HCT116 (cell line): ENCODE results near the gene IDH3G. TPM values are rescaled to one million over a fixed set of nuclear protein-coding genes. Genes with fewer than 3 reads are reported as not detected.

ENCODE experiments used
- ATAC-seq: fragments of 200-7000 bp; cut with Tn5 transposase; 2 replicates; pipeline ENCODE4 v1.9.1; 2020; ENCODE audit warnings: mild to moderate bottlenecking, moderate library complexity
- BruUV-seq: library from RNA; stranded (reverse); fragments of 400-500 nt; replicated peaks from 2 replicates; lab custom pipeline; 2021; lab: Mats Ljungman, UMichigan
- CTCF ChIA-PET: fragments of 300-600 bp; sonication (Branson Sonifier 250); formaldehyde crosslinking; loops from one replicate; lab custom pipeline; 2021; ENCODE audit warnings: antibody characterized with exemption; lab: Charles Lee
- POLR2A ChIA-PET: fragments of 300-600, 350-600 bp; sonication (Branson Sonifier 250); formaldehyde crosslinking; loops from one replicate; lab custom pipeline; 2021; ENCODE audit warnings: antibody characterized with exemption; lab: Charles Lee
- RAD21 ChIA-PET, 2 experiments: fragments of 300-600 bp; sonication (Branson Sonifier 250); formaldehyde crosslinking; loops; one replicate each; lab custom pipeline; 2023; ENCODE audit warnings: low total read pairs in 2 of 2; ENCODE audit not compliant: uncharacterized antibody in 2 of 2, unreplicated experiment in 2 of 2, low non-redundant PET in 1 of 2; lab: Charles Lee
- DNase-seq: peaks from one replicate; pipeline ENCODE4 v3.0.0-alpha.2; 2010; ENCODE audit warnings: low read depth, low spot score
- H2AFZ ChIP-seq: fragments of 200-600 bp; shearing (Covaris generic), sonication (generic); 2 replicates; pipeline ENCODE4 v1.6.1; 2017; ENCODE audit warnings: low read depth, mixed run types, mixed read lengths, antibody characterized with exemption, low read length; ENCODE audit not compliant: poor library complexity, severe bottlenecking
- H3K27ac ChIP-seq: 2 replicates; pipeline ENCODE4 v1.5.1; 2012; ENCODE audit warnings: low read depth, low read length
- H3K27me3 ChIP-seq: fragments of 200-600 bp; sonication (generic); 2 replicates; pipeline ENCODE4 v1.6.1; 2016; ENCODE audit warnings: mixed run types, low read length, mixed read lengths; ENCODE audit not compliant: insufficient read depth
- H3K36me3 ChIP-seq, 2 experiments: fragments of 200-500 bp in 1 of 2; fragments of 200-600 bp in 1 of 2; sonication (Bioruptor generic) in 1 of 2; sonication (generic) in 1 of 2; 2 replicates each; pipeline versions ENCODE4 v1.5.1 to v1.6.1; 2014 to 2016; ENCODE audit warnings: low read length in 2 of 2, inconsistent platforms in 1 of 2, mixed read lengths in 1 of 2, mixed run types in 1 of 2; ENCODE audit not compliant: insufficient read depth in 2 of 2, control insufficient read depth in 1 of 2
- H3K4me1 ChIP-seq, 2 experiments: fragments of 200-600 bp in 1 of 2; sonication (generic) in 1 of 2; 2 replicates each; pipeline versions ENCODE4 v1.5.1 to v1.6.1; 2012 to 2017; ENCODE audit warnings: low read length in 2 of 2, inconsistent platforms in 1 of 2, mild to moderate bottlenecking in 1 of 2, mixed read lengths in 1 of 2, mixed run types in 1 of 2, moderate library complexity in 1 of 2; ENCODE audit not compliant: insufficient read depth in 2 of 2, control insufficient read depth in 1 of 2
- H3K4me2 ChIP-seq: fragments of 200-600 bp; sonication (generic); 2 replicates; pipeline ENCODE4 v1.6.1; 2017; ENCODE audit warnings: mixed run types, low read length, mixed read lengths
- H3K4me3 ChIP-seq, 2 experiments: fragments of 200-600 bp in 1 of 2; sonication (generic) in 1 of 2; replicated peaks in 1 of 2; 2 replicates each; pipeline ENCODE4 v1.5.1; 2011 to 2016; ENCODE audit warnings: low read length in 2 of 2, control low read depth in 1 of 2, low read depth in 1 of 2, mild to moderate bottlenecking in 1 of 2, mixed read lengths in 1 of 2, mixed run types in 1 of 2
- H3K79me2 ChIP-seq: fragments of 200-600 bp; sonication (generic); 2 replicates; pipeline ENCODE4 v1.6.1; 2017; ENCODE audit warnings: mild to moderate bottlenecking, mixed run types, low read length, moderate library complexity, mixed read lengths; ENCODE audit not compliant: insufficient read depth
- H3K9ac ChIP-seq: fragments of 200-600 bp; sonication (generic); 2 replicates; pipeline ENCODE4 v1.6.1; 2016; ENCODE audit warnings: low read length, mixed read lengths
- H3K9me2 ChIP-seq: fragments of 200-600 bp; sonication (generic), shearing (Covaris generic); 2 replicates; pipeline ENCODE4 v1.6.1; 2017; ENCODE audit warnings: mixed run types, mild to moderate bottlenecking, moderate library complexity; ENCODE audit not compliant: insufficient read depth
- H3K9me3 ChIP-seq, 2 experiments: fragments of 200-500 bp in 1 of 2; fragments of 200-600 bp in 1 of 2; sonication (Bioruptor generic) in 1 of 2; sonication (generic) in 1 of 2; 2 replicates each; pipeline ENCODE4 v1.6.1; 2014 to 2017; ENCODE audit warnings: low read length in 2 of 2, mixed read lengths in 2 of 2, inconsistent platforms in 1 of 2, low read depth in 1 of 2, mild to moderate bottlenecking in 1 of 2, mixed run types in 1 of 2, moderate library complexity in 1 of 2; ENCODE audit not compliant: control insufficient read depth in 1 of 2, insufficient read depth in 1 of 2
- H4K20me1 ChIP-seq: fragments of 200-600 bp; sonication (generic), shearing (Covaris generic); 2 replicates; pipeline ENCODE4 v1.6.1; 2017; ENCODE audit warnings: mixed run types, mild to moderate bottlenecking, moderate library complexity; ENCODE audit not compliant: insufficient read depth
- CBX3 ChIP-seq: IDR thresholded peaks from 2 replicates; pipeline ENCODE4 v1.6.1; 2012; ENCODE audit warnings: low read depth
- CEBPB ChIP-seq: IDR thresholded peaks from 2 replicates; pipeline ENCODE4 v1.6.1; 2012; ENCODE audit warnings: low read depth
- ELF1 ChIP-seq: IDR thresholded peaks from 2 replicates; pipeline ENCODE4 v1.6.1; 2012; ENCODE audit warnings: low read depth, borderline replicate concordance
- FOSL1 ChIP-seq: IDR thresholded peaks from 2 replicates; pipeline ENCODE4 v1.6.1; 2012; ENCODE audit warnings: low read depth
- POLR2AphosphoS5 ChIP-seq: IDR thresholded peaks from 2 replicates; pipeline ENCODE4 v1.6.1; 2011; ENCODE audit warnings: mild to moderate bottlenecking, low read depth, low read length, moderate library complexity
- SRF ChIP-seq: IDR thresholded peaks from 2 replicates; pipeline ENCODE4 v1.6.1; 2012; ENCODE audit warnings: low read depth
- ZFX ChIP-seq: fragments of 450-650 bp; IDR thresholded peaks from 2 replicates; pipeline ENCODE4 v1.6.1; 2017
- ZNF274 ChIP-seq: fragments of 200-500 bp; sonication (Bioruptor generic); IDR thresholded peaks from 2 replicates; pipeline ENCODE4 v1.6.1; 2014; ENCODE audit warnings: mild to moderate bottlenecking, low read depth, low read length, inconsistent platforms
- intact Hi-C: fragments of 100-400 bp; cut with micrococcal nuclease; formaldehyde crosslinking; loops from 2 replicates; pipeline ENCODE4 v1.10.0; 2022
- total RNA-seq: library from RNA; stranded (reverse); gene quantifications from one replicate; pipeline ENCODE4 v1.2.1, GENCODE V29; 2021; ENCODE audit not compliant: unreplicated experiment
- TF ChIP-seq, protein P1 (sequence below): IDR thresholded peaks from 2 replicates; pipeline ENCODE4 v1.6.1; 2012; ENCODE audit warnings: low read depth
- TF ChIP-seq, protein P2 (sequence below): IDR thresholded peaks from 2 replicates; pipeline ENCODE4 v1.6.1; 2012
- TF ChIP-seq, protein P3 (sequence below), 3 experiments: fragments of 200-600 bp in 1 of 3; sonication (generic) in 1 of 3; IDR thresholded peaks in 2 of 3; conservative IDR thresholded peaks in 1 of 3; 2 replicates each; pipeline ENCODE4 v1.5.1; 2012 to 2017; ENCODE audit warnings: low read depth in 2 of 3, low read length in 2 of 3, antibody characterized with exemption in 1 of 3, borderline replicate concordance in 1 of 3, control low read depth in 1 of 3, mild to moderate bottlenecking in 1 of 3, mixed read lengths in 1 of 3, mixed run types in 1 of 3, moderate library complexity in 1 of 3; ENCODE audit not compliant: insufficient read depth in 1 of 3
- TF ChIP-seq, protein P4 (sequence below): IDR thresholded peaks from 2 replicates; pipeline ENCODE4 v1.6.1; 2011; ENCODE audit warnings: mild to moderate bottlenecking, low read length, moderate library complexity; ENCODE audit not compliant: insufficient replicate concordance; ENCODE audit errors: extremely low read depth
- TF ChIP-seq, protein P5 (sequence below): IDR thresholded peaks from 2 replicates; pipeline ENCODE4 v1.6.1; 2012

IDH3G gene
- total RNA-seq, 1 experiment from 2014 or later, result 49.7 TPM

DNA sequence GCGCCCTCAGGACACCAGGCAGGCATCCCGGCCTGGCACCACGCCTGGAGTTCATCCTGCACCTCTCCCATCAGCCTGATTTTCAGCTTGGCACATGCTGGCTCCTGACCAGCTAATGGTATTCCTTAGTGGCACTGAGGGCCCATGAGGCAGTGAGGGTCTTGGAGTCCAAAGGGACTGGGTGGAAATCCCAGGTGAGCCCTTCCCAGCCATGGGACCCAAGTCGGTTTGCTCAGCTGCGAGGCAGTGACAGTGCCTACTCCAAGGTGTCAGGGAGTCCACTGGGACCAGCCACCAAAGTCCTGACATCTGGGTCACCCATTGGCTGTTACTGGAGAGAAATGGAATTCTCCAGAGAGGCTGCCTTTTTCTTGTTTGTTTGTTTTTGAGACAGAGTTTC is 5.2 kb upstream of the IDH3G start (continued):
- TF ChIP-seq, protein P1, sequence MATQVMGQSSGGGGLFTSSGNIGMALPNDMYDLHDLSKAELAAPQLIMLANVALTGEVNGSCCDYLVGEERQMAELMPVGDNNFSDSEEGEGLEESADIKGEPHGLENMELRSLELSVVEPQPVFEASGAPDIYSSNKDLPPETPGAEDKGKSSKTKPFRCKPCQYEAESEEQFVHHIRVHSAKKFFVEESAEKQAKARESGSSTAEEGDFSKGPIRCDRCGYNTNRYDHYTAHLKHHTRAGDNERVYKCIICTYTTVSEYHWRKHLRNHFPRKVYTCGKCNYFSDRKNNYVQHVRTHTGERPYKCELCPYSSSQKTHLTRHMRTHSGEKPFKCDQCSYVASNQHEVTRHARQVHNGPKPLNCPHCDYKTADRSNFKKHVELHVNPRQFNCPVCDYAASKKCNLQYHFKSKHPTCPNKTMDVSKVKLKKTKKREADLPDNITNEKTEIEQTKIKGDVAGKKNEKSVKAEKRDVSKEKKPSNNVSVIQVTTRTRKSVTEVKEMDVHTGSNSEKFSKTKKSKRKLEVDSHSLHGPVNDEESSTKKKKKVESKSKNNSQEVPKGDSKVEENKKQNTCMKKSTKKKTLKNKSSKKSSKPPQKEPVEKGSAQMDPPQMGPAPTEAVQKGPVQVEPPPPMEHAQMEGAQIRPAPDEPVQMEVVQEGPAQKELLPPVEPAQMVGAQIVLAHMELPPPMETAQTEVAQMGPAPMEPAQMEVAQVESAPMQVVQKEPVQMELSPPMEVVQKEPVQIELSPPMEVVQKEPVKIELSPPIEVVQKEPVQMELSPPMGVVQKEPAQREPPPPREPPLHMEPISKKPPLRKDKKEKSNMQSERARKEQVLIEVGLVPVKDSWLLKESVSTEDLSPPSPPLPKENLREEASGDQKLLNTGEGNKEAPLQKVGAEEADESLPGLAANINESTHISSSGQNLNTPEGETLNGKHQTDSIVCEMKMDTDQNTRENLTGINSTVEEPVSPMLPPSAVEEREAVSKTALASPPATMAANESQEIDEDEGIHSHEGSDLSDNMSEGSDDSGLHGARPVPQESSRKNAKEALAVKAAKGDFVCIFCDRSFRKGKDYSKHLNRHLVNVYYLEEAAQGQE, result no peak
- TF ChIP-seq CEBPB, result no peak
- TF ChIP-seq, protein P2, sequence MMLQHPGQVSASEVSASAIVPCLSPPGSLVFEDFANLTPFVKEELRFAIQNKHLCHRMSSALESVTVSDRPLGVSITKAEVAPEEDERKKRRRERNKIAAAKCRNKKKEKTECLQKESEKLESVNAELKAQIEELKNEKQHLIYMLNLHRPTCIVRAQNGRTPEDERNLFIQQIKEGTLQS, result no peak
- TF ChIP-seq, all 23 proteins: peak for 0

DNA sequence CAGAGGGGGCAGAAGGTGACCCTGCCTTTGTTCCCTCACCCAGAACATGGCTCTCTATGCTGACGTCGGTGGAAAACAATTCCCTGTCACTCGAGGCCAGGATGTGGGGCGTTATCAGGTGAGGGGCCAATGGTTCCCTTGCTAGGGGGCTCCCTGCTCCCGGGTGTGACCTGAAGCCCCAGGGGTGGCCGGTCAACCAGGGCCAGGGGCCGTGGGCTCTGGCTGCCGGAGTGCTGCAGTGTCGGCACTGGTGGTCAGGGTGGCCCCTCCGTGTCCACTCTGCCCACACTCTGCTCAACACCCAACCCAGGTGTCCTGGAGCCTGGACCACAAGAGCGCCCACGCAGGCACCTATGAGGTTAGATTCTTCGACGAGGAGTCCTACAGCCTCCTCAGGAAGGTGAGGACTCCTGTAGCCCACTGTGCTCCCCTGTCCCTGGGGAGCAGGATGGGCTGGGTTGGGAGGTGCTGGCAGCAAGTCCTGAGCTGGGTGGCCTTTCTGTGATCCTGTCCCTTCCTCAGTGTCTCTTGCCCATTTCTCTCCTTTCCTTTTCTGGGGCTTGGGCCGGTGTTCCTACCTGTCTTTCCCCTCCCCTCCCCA is 3.3 kb upstream of the IDH3G start:
- Histone ChIP-seq H3K4me3 (no peak overlapping the region), H3K9me2 (no peaks in the 10 kb centered on the region), H4K20me1 (no peaks in the 10 kb centered on the region), H3K4me2 (no peak overlapping the region), H3K9ac (no peak overlapping the region), H3K36me3 (peaks cover 0 to 6% of the 10 kb centered on the region in 2 experiments; a peak in 1 of 4 replicates), H2AFZ (no peak overlapping the region), H3K4me1 (peaks cover 0 to 16% of the 10 kb centered on the region in 2 experiments; a peak in 2 of 4 replicates), H3K27ac (no peak overlapping the region), H3K9me3 (no peaks in the 10 kb centered on the region), H3K79me2 (peaks cover 34% of the 10 kb centered on the region), H3K27me3 (no peaks in the 10 kb centered on the region)
- intact Hi-C loops, result no loop called here
- ChIA-PET RAD21 (no interaction called here), CTCF (no interaction called here)
- ATAC-seq (no peak), DNase-seq (no peak)
- BruUV-seq, result no TSS peak
- no peak for TF ChIP-seq CBX3
- no peak for TF ChIP-seq POLR2AphosphoS5
- TF ChIP-seq, protein P3, sequence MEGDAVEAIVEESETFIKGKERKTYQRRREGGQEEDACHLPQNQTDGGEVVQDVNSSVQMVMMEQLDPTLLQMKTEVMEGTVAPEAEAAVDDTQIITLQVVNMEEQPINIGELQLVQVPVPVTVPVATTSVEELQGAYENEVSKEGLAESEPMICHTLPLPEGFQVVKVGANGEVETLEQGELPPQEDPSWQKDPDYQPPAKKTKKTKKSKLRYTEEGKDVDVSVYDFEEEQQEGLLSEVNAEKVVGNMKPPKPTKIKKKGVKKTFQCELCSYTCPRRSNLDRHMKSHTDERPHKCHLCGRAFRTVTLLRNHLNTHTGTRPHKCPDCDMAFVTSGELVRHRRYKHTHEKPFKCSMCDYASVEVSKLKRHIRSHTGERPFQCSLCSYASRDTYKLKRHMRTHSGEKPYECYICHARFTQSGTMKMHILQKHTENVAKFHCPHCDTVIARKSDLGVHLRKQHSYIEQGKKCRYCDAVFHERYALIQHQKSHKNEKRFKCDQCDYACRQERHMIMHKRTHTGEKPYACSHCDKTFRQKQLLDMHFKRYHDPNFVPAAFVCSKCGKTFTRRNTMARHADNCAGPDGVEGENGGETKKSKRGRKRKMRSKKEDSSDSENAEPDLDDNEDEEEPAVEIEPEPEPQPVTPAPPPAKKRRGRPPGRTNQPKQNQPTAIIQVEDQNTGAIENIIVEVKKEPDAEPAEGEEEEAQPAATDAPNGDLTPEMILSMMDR (IDR thresholded peaks at IDR 0.05 in 2 of 3, conservative IDR thresholded peaks at IDR 0.05 in 1 of 3; ENCODE audit: borderline replicate concordance in 1 of 3, insufficient read depth in 1 of 3, low read depth in 2 of 3, low read length in 2 of 3), result no peak
- TF ChIP-seq, protein P4, sequence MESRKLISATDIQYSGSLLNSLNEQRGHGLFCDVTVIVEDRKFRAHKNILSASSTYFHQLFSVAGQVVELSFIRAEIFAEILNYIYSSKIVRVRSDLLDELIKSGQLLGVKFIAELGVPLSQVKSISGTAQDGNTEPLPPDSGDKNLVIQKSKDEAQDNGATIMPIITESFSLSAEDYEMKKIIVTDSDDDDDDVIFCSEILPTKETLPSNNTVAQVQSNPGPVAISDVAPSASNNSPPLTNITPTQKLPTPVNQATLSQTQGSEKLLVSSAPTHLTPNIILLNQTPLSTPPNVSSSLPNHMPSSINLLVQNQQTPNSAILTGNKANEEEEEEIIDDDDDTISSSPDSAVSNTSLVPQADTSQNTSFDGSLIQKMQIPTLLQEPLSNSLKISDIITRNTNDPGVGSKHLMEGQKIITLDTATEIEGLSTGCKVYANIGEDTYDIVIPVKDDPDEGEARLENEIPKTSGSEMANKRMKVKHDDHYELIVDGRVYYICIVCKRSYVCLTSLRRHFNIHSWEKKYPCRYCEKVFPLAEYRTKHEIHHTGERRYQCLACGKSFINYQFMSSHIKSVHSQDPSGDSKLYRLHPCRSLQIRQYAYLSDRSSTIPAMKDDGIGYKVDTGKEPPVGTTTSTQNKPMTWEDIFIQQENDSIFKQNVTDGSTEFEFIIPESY, result no peak
- TF ChIP-seq, protein P5, sequence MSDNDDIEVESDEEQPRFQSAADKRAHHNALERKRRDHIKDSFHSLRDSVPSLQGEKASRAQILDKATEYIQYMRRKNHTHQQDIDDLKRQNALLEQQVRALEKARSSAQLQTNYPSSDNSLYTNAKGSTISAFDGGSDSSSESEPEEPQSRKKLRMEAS, result no peak
- TF ChIP-seq SRF, result no peak
- TF ChIP-seq ELF1, result no peak
- no peak for TF ChIP-seq FOSL1
- TF ChIP-seq ZNF274, result no peak
- TF ChIP-seq, protein P2, result no peak
- no peak for TF ChIP-seq ZFX
- TF ChIP-seq, all 23 proteins: peak for 0
- POLR2A ChIA-PET, result no interaction called here
